SH-SY5Y (cell line): ENCODE measurements around the gene MATN1.

ENCODE experiments used
- GATA2 ChIP-seq: IDR thresholded peaks from 2 replicates; pipeline ENCODE4 v1.6.1; 2011; ENCODE audit warnings: mild to moderate bottlenecking, low read depth, low read length
- GATA3 ChIP-seq: IDR thresholded peaks from 2 replicates; pipeline ENCODE4 v1.6.1; 2011; ENCODE audit warnings: low read depth, mild to moderate bottlenecking, low read length, moderate library complexity

GRCh38 chr1:30714025-30714424, 9.4 kb downstream of the MATN1 start:
- TF ChIP-seq GATA2: no peak
- no peak for TF ChIP-seq GATA3
